B cell (primary cell): Measurements from ENCODE around the gene SPDYA. TPM values are rescaled to one million over a fixed set of nuclear protein-coding genes. Genes with fewer than 3 reads are reported as not detected.

Experiments
- ATAC-seq: fragments of 200-7000 bp; cut with Tn5 transposase; one replicate; pipeline ENCODE4 v1.10.0; 2021; ENCODE audit warnings: low read depth, mild to moderate bottlenecking, moderate number of reproducible peaks, moderate library complexity
- CTCF ChIA-PET: fragments of 350-600 bp; sonication (Branson Sonifier 250); formaldehyde crosslinking; loops from one replicate; lab custom pipeline; 2021; ENCODE audit warnings: antibody characterized with exemption, inconsistent platforms; lab: Charles Lee
- POLR2A ChIA-PET: fragments of 350-600 bp; sonication (Branson Sonifier 250); formaldehyde crosslinking; loops from one replicate; lab custom pipeline; 2021; ENCODE audit warnings: antibody characterized with exemption; lab: Charles Lee
- DNase-seq: peaks from one replicate; pipeline ENCODE4 v3.0.0; 2013
- H2AFZ ChIP-seq: 2 replicates; pipeline ENCODE4 v1.6.1; 2012; ENCODE audit warnings: mild to moderate bottlenecking, low read depth, low read length; ENCODE audit not compliant: insufficient read depth, poor library complexity, severe bottlenecking
- H3K27ac ChIP-seq, 2 donors: 1 replicate in 1 of 2; 2 replicates in 1 of 2; pipeline ENCODE4 v1.5.1; 2012 to 2013; ENCODE audit warnings: low read length in 2 of 2, mild to moderate bottlenecking in 2 of 2, moderate library complexity in 1 of 2
- H3K27me3 ChIP-seq, 4 experiments: fragments of 200-600 bp in 1 of 4; sonication (generic) in 1 of 4; replicated peaks in 1 of 4; 1 replicate in 2 of 4; 2 replicates in 2 of 4; pipeline versions ENCODE4 v1.6.1 to v1.7.0; 2013 to 2016; ENCODE audit warnings: low read length in 3 of 4, mild to moderate bottlenecking in 2 of 4, mixed read lengths in 1 of 4, moderate library complexity in 1 of 4; ENCODE audit not compliant: insufficient read depth in 4 of 4, control insufficient read depth in 3 of 4; ENCODE audit errors: control extremely low read depth in 1 of 4
- H3K36me3 ChIP-seq, 2 experiments: replicated peaks in 1 of 2; 1 replicate in 1 of 2; 2 replicates in 1 of 2; pipeline versions ENCODE4 v1.6.1 to v1.7.1; 2013; ENCODE audit warnings: low read length in 1 of 2; ENCODE audit not compliant: insufficient read depth in 2 of 2, control insufficient read depth in 1 of 2; ENCODE audit errors: control extremely low read depth in 1 of 2, extremely low read depth in 1 of 2
- H3K4me1 ChIP-seq, 2 donors: fragments of 200-600 bp in 1 of 2; sonication (generic) in 1 of 2; 1 replicate in 1 of 2; 2 replicates in 1 of 2; pipeline versions ENCODE4 v1.5.1 to v1.6.1; 2013 to 2017; ENCODE audit warnings: low read length in 2 of 2; ENCODE audit not compliant: control insufficient read depth in 2 of 2, insufficient read depth in 2 of 2
- H3K4me2 ChIP-seq: replicated peaks from 2 replicates; pipeline ENCODE3; 2012; ENCODE audit warnings: mild to moderate bottlenecking, low read depth, low read length; ENCODE audit not compliant: poor library complexity, severe bottlenecking
- H3K4me3 ChIP-seq, 5 experiments: fragments of 200-600 bp in 1 of 5; sonication (generic) in 1 of 5; 1 replicate in 3 of 5; 2 replicates in 2 of 5; pipeline versions ENCODE4 v1.5.1 to v1.7.0; 2011 to 2016; ENCODE audit warnings: low read length in 4 of 5, mild to moderate bottlenecking in 4 of 5, low read depth in 2 of 5, control low read depth in 1 of 5, moderate library complexity in 1 of 5; ENCODE audit not compliant: insufficient read depth in 1 of 5; ENCODE audit errors: control extremely low read depth in 1 of 5, extremely low read depth in 1 of 5
- H3K79me2 ChIP-seq: fragments of 200-600 bp; sonication (generic); one replicate; pipeline ENCODE4 v1.6.0; 2016; ENCODE audit warnings: low read length; ENCODE audit not compliant: control insufficient read depth, insufficient read depth
- H3K9ac ChIP-seq: fragments of 200-600 bp; sonication (generic); 2 replicates; pipeline ENCODE4 v1.6.1; 2017; ENCODE audit warnings: mild to moderate bottlenecking, low read length, moderate library complexity
- H3K9me3 ChIP-seq, 3 donors: one replicate each; pipeline versions ENCODE4 v1.6.1 to v1.7.1; 2013; ENCODE audit warnings: low read length in 2 of 3; ENCODE audit not compliant: control insufficient read depth in 2 of 3, insufficient read depth in 1 of 3; ENCODE audit errors: control extremely low read depth in 1 of 3
- H4K20me1 ChIP-seq: 2 replicates; pipeline ENCODE4 v1.6.0; 2012; ENCODE audit warnings: mild to moderate bottlenecking, low read length; ENCODE audit not compliant: insufficient read depth, control insufficient read depth, poor library complexity, severe bottlenecking
- H3K27ac Mint-ChIP-seq: one replicate; pipeline ENCODE4 v1.8.0; 2021; ENCODE audit warnings: mixed read lengths
- H3K27me3 Mint-ChIP-seq: one replicate; pipeline ENCODE4 v1.8.0; 2021; ENCODE audit warnings: mixed read lengths
- H3K4me1 Mint-ChIP-seq: one replicate; pipeline ENCODE4 v1.8.0; 2021; ENCODE audit warnings: mixed read lengths
- H3K4me3 Mint-ChIP-seq: one replicate; pipeline ENCODE4 v1.8.0; 2021; ENCODE audit warnings: mixed read lengths
- H3K9me3 Mint-ChIP-seq: one replicate; pipeline ENCODE4 v1.8.0; 2022; ENCODE audit warnings: mixed read lengths; ENCODE audit not compliant: insufficient read depth
- EZH2 ChIP-seq: IDR thresholded peaks from 2 replicates; pipeline ENCODE4 v1.6.1; 2012; ENCODE audit warnings: borderline replicate concordance, low read depth, mild to moderate bottlenecking, moderate library complexity, low read length; ENCODE audit not compliant: insufficient read depth, poor library complexity, severe bottlenecking
- WGBS: methylation state at CpG from one replicate; pipeline ENCODE4 v1.1.5; 2013; ENCODE audit warnings: missing lambda C conversion rate; ENCODE audit not compliant: insufficient coverage; 5-methylcytosine and 5-hydroxymethylcytosine counted together
- intact Hi-C: fragments of 100-400 bp; cut with micrococcal nuclease; formaldehyde crosslinking; loops from one replicate; pipeline ENCODE4 v1.10.0; 2022
- polyA plus RNA-seq: library from polyadenylated mRNA; depleted of rRNA; stranded (reverse); fragments of >200 nt; gene quantifications from 2 replicates; pipeline ENCODE4 v1.2.3, GENCODE V29; 2012
- total RNA-seq, 2 donors: library from RNA; stranded (reverse); fragments of 120-200 nt in 1 of 2; gene quantifications; 1 replicate in 1 of 2; 2 replicates in 1 of 2; pipeline versions ENCODE4 v1.2.3 to v1.2.4, GENCODE V29; 2013 to 2022
- TF ChIP-seq, protein P1 (sequence below): fragments of 200-600 bp; IDR thresholded peaks from one replicate; pipeline ENCODE4 v1.8.0; 2022; ENCODE audit warnings: antibody characterized with exemption, mild to moderate bottlenecking

SPDYA gene
- total and polyA plus RNA-seq, 2 donors (not counting 1 experiment from before 2014, with no cell fraction given) = 3.5 TPM; not detected in 1

DNA sequence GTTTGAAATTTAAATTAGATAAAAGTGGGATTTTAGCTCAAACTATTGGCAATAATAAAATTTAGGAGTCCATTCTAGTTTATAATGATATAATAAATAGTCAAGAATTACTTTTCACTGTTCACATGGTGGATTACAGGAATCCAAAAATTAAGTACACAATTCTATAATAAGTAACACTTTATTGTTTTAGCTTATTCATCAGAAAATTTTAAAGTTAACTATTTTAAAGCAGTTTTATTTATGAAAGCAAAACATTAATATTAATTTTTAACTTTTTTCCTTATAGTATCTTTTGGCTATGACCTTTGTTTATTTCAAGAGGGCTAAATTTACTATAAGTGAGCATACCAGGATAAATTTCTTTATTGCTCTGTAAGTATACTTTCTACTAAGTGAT is 11.4 kb downstream of the SPDYA start:
- Mint-ChIP-seq H3K27me3 (no peaks in the 10 kb centered on the region), H3K4me3 (no peak overlapping the region), H3K4me1 (peaks cover 3% of the 10 kb centered on the region), H3K27ac (no peak overlapping the region), H3K9me3 (no peaks in the 10 kb centered on the region)
- Histone ChIP-seq H3K4me1 (no peaks in the 10 kb centered on the region), H3K36me3 (no peaks in the 10 kb centered on the region), H3K4me2 (no peak overlapping the region), H3K27ac (no peak overlapping the region), H3K9me3 (no peaks in the 10 kb centered on the region), H3K79me2 (no peaks in the 10 kb centered on the region), H3K9ac (no peak overlapping the region), H2AFZ (no peak overlapping the region), H4K20me1 (no peaks in the 10 kb centered on the region), H3K4me3 (no peak overlapping the region), H3K27me3 (no peaks in the 10 kb centered on the region)
- no peak for ATAC-seq
- ChIA-PET CTCF (interaction anchor here (0.8 to 1.7 kb wide), 3 partner anchors 9 to 1020 kb away, joined by 3 to 7 read pairs (median 7); no protein-coding TSS in a partner anchor), POLR2A (no interaction called here)
- DNase-seq = no peak
- intact Hi-C loops = loop anchor here (5.0 kb wide), 3 partner anchors 85 to 485 kb away; no protein-coding TSS in a partner anchor
- TF ChIP-seq, protein P1, sequence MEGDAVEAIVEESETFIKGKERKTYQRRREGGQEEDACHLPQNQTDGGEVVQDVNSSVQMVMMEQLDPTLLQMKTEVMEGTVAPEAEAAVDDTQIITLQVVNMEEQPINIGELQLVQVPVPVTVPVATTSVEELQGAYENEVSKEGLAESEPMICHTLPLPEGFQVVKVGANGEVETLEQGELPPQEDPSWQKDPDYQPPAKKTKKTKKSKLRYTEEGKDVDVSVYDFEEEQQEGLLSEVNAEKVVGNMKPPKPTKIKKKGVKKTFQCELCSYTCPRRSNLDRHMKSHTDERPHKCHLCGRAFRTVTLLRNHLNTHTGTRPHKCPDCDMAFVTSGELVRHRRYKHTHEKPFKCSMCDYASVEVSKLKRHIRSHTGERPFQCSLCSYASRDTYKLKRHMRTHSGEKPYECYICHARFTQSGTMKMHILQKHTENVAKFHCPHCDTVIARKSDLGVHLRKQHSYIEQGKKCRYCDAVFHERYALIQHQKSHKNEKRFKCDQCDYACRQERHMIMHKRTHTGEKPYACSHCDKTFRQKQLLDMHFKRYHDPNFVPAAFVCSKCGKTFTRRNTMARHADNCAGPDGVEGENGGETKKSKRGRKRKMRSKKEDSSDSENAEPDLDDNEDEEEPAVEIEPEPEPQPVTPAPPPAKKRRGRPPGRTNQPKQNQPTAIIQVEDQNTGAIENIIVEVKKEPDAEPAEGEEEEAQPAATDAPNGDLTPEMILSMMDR = no peak
- no peak for TF ChIP-seq EZH2

DNA sequence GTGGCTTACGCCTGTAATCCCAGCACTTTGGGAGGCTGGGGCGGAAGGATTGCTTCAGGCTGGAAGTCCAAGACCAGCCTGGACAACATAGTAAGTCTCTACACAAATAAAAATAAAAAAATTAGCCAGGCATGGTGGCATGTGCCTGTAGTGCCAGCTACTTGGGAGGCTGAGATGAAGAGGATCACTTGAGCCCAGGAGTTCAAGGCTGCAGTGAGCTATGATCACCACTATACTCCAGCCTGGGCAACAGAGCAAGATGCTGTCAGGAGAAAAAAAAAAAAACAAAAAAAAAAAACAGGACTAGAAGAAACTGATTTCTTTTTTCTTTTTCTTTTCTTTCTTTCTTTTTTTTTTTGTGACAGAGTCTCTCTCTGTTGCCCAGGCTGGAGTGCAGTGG is 13.6 kb downstream of the SPDYA start:
- no peak overlapping the region for H3K4me2 ChIP-seq
- no peaks in the 10 kb centered on the region for H3K27me3 ChIP-seq
- no peak overlapping the region for H3K9ac ChIP-seq
- no peak overlapping the region for H2AFZ ChIP-seq
- no peaks in the 10 kb centered on the region for H4K20me1 ChIP-seq
- ATAC-seq = no peak
- ChIA-PET POLR2A (no interaction called here), CTCF (interaction anchor here (0.7 to 2.2 kb wide), 3 partner anchors 17 to 419 kb away, joined by 3 to 5 read pairs (median 5); no protein-coding TSS in a partner anchor)
- H3K4me1 Mint-ChIP-seq = peaks cover 3% of the 10 kb centered on the region
- intact Hi-C loops = loop anchor here (5.0 kb wide), 3 partner anchors 83 to 483 kb away; no protein-coding TSS in a partner anchor
- H3K9me3 ChIP-seq = no peaks in the 10 kb centered on the region
- WGBS = no CpG with 5 or more reads among the region's 2 CpGs
- no peaks in the 10 kb centered on the region for H3K4me1 ChIP-seq
- H3K36me3 ChIP-seq = no peaks in the 10 kb centered on the region
- H3K79me2 ChIP-seq = no peaks in the 10 kb centered on the region
- DNase-seq = no peak
- H3K27ac ChIP-seq = no peak overlapping the region
- H3K9me3 Mint-ChIP-seq = no peaks in the 10 kb centered on the region
- H3K4me3 ChIP-seq = no peak overlapping the region
- H3K27me3 Mint-ChIP-seq = no peaks in the 10 kb centered on the region
- no peak for TF ChIP-seq EZH2
- TF ChIP-seq, protein P1 = no peak
- no peak overlapping the region for H3K4me3 Mint-ChIP-seq
- no peak overlapping the region for H3K27ac Mint-ChIP-seq
